ENCODE measurements around the gene FGF1.

FGF1 gene

GRCh38 chr5:142668336-142668735 lies 17.6 kb downstream of the FGF1 start:
- H3K27ac ChIP-seq (ENCODE audit: low read length): no peak overlapping the region
- H3K4me1 ChIP-seq (ENCODE audit: low read length): no peaks in the 10 kb centered on the region
- no peaks in the 10 kb centered on the region for H3K9me3 ChIP-seq (ENCODE audit: insufficient read depth, low read length)
- H3K9ac ChIP-seq (ENCODE audit: low read length): no peak overlapping the region
- no peaks in the 10 kb centered on the region for H3K79me2 ChIP-seq (ENCODE audit: low read length)
- no peak overlapping the region for H2AFZ ChIP-seq (ENCODE audit: low read depth, low read length)
- no peak overlapping the region for H3K4me2 ChIP-seq (ENCODE audit: low read length)
- H3K36me3 ChIP-seq (replicated peaks; ENCODE audit: low read depth, low read length): no peaks in the 10 kb centered on the region
- no peak overlapping the region for H3K4me3 ChIP-seq (ENCODE audit: low read length)
- peaks cover 8% of the 10 kb centered on the region; the same call in 1 of the 2 replicates for H3K27me3 ChIP-seq (ENCODE audit: low read depth, low read length)
- TF ChIP-seq, protein P1, sequence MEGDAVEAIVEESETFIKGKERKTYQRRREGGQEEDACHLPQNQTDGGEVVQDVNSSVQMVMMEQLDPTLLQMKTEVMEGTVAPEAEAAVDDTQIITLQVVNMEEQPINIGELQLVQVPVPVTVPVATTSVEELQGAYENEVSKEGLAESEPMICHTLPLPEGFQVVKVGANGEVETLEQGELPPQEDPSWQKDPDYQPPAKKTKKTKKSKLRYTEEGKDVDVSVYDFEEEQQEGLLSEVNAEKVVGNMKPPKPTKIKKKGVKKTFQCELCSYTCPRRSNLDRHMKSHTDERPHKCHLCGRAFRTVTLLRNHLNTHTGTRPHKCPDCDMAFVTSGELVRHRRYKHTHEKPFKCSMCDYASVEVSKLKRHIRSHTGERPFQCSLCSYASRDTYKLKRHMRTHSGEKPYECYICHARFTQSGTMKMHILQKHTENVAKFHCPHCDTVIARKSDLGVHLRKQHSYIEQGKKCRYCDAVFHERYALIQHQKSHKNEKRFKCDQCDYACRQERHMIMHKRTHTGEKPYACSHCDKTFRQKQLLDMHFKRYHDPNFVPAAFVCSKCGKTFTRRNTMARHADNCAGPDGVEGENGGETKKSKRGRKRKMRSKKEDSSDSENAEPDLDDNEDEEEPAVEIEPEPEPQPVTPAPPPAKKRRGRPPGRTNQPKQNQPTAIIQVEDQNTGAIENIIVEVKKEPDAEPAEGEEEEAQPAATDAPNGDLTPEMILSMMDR (IDR thresholded peaks at IDR 0.05; ENCODE audit: low read depth, low read length): no peak
- no peak for TF ChIP-seq EZH2phosphoT487 (IDR thresholded peaks at IDR 0.05; ENCODE audit: low read depth)
- H4K20me1 ChIP-seq (ENCODE audit: insufficient read depth, low read length): no peaks in the 10 kb centered on the region

GRCh38 chr5:142667831-142668230 lies 18.1 kb downstream of the FGF1 start:
- no peak overlapping the region for H3K27ac ChIP-seq (ENCODE audit: low read length)
- H3K9me3 ChIP-seq (ENCODE audit: insufficient read depth, low read length): no peaks in the 10 kb centered on the region
- H2AFZ ChIP-seq (ENCODE audit: low read depth, low read length): no peak overlapping the region
- H3K79me2 ChIP-seq (ENCODE audit: low read length): no peaks in the 10 kb centered on the region
- H3K27me3 ChIP-seq (ENCODE audit: low read depth, low read length): peaks cover 8% of the 10 kb centered on the region; the same call in 1 of the 2 replicates
- no peak overlapping the region for H3K4me3 ChIP-seq (ENCODE audit: low read length)
- no peak overlapping the region for H3K9ac ChIP-seq (ENCODE audit: low read length)
- H4K20me1 ChIP-seq (ENCODE audit: insufficient read depth, low read length): no peaks in the 10 kb centered on the region
- H3K36me3 ChIP-seq (replicated peaks; ENCODE audit: low read depth, low read length): no peaks in the 10 kb centered on the region
- H3K4me1 ChIP-seq (ENCODE audit: low read length): no peaks in the 10 kb centered on the region
- TF ChIP-seq, protein P1 (IDR thresholded peaks at IDR 0.05; ENCODE audit: low read depth, low read length): no peak
- TF ChIP-seq EZH2phosphoT487 (IDR thresholded peaks at IDR 0.05; ENCODE audit: low read depth): no peak
- H3K4me2 ChIP-seq (ENCODE audit: low read length): no peak overlapping the region

DNA sequence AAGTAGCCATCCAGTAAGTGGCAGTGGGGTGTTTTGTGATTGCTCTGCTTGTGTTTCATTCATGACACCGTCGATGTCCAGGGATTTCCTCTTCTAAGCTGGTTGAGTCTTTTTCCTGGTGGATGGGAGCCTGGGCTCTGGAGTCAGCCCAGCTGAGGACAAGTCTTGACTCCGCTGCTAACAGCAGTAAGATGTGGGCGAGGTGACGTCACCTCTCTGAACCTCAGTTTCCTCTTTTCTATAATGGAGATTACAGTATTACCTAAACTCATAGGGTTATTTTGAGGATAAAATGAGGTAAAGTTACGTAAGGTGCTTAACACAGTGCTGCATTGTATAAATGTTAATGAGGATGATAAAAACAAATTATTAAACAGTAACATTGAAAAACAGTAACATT lies 21.3 kb downstream of the FGF1 start:
- Histone ChIP-seq H3K27me3 (ENCODE audit: low read depth, low read length) (0 out of 2 replicates have a peak, but pooled peaks cover 4% of the 10 kb centered on the region), H3K4me3 (ENCODE audit: low read length) (no peak overlapping the region), H3K4me2 (ENCODE audit: low read length) (no peak overlapping the region), H3K79me2 (ENCODE audit: low read length) (no peaks in the 10 kb centered on the region), H2AFZ (ENCODE audit: low read depth, low read length) (no peak overlapping the region), H3K4me1 (ENCODE audit: low read length) (peaks cover 4% of the 10 kb centered on the region; the same call in 1 of the 2 replicates), H3K27ac (ENCODE audit: low read length) (no peak overlapping the region), H4K20me1 (ENCODE audit: insufficient read depth, low read length) (no peaks in the 10 kb centered on the region), H3K9me3 (ENCODE audit: insufficient read depth, low read length) (no peaks in the 10 kb centered on the region), H3K36me3 (replicated peaks; ENCODE audit: low read depth, low read length) (no peaks in the 10 kb centered on the region), H3K9ac (ENCODE audit: low read length) (no peak overlapping the region)
- TF ChIP-seq, protein P1 (IDR thresholded peaks at IDR 0.05; ENCODE audit: low read depth, low read length): no peak

DNA sequence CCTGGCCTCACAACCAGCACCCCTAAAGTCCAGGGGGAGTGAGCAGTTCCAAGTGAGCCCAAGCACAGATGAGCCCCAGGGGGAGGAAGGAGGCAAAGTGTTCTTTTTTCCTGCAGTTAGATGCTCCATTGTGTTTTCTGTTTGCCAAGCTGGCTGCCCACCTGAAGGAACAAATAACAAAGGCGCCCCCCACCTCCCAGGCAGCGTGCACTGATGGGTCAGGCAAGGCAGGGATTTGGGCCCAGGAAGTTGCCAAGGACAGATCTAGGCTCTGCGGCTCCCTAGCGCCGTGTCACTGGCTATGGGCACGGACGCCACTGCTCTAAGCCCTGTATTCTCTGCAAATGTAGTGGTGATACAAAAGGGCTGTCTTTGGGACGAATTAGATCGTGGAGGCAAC lies 21.8 kb downstream of the FGF1 start:
- Histone ChIP-seq H3K27ac (ENCODE audit: low read length) (no peak overlapping the region), H2AFZ (ENCODE audit: low read depth, low read length) (no peak overlapping the region), H3K36me3 (replicated peaks; ENCODE audit: low read depth, low read length) (no peaks in the 10 kb centered on the region), H3K4me1 (ENCODE audit: low read length) (peaks cover 4% of the 10 kb centered on the region; the same call in 1 of the 2 replicates), H3K9ac (ENCODE audit: low read length) (no peak overlapping the region), H3K4me2 (ENCODE audit: low read length) (no peak overlapping the region), H3K9me3 (ENCODE audit: insufficient read depth, low read length) (no peaks in the 10 kb centered on the region), H3K79me2 (ENCODE audit: low read length) (no peaks in the 10 kb centered on the region), H4K20me1 (ENCODE audit: insufficient read depth, low read length) (no peaks in the 10 kb centered on the region), H3K27me3 (ENCODE audit: low read depth, low read length) (0 out of 2 replicates have a peak, but pooled peaks cover 4% of the 10 kb centered on the region), H3K4me3 (ENCODE audit: low read length) (no peak overlapping the region)
- no peak for TF ChIP-seq EZH2phosphoT487 (IDR thresholded peaks at IDR 0.05; ENCODE audit: low read depth)

Data from OCI-LY3 (cell line).